ENCODE results near the gene HAUS3.

The HAUS3 gene, protein sequence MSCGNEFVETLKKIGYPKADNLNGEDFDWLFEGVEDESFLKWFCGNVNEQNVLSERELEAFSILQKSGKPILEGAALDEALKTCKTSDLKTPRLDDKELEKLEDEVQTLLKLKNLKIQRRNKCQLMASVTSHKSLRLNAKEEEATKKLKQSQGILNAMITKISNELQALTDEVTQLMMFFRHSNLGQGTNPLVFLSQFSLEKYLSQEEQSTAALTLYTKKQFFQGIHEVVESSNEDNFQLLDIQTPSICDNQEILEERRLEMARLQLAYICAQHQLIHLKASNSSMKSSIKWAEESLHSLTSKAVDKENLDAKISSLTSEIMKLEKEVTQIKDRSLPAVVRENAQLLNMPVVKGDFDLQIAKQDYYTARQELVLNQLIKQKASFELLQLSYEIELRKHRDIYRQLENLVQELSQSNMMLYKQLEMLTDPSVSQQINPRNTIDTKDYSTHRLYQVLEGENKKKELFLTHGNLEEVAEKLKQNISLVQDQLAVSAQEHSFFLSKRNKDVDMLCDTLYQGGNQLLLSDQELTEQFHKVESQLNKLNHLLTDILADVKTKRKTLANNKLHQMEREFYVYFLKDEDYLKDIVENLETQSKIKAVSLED

DNA sequence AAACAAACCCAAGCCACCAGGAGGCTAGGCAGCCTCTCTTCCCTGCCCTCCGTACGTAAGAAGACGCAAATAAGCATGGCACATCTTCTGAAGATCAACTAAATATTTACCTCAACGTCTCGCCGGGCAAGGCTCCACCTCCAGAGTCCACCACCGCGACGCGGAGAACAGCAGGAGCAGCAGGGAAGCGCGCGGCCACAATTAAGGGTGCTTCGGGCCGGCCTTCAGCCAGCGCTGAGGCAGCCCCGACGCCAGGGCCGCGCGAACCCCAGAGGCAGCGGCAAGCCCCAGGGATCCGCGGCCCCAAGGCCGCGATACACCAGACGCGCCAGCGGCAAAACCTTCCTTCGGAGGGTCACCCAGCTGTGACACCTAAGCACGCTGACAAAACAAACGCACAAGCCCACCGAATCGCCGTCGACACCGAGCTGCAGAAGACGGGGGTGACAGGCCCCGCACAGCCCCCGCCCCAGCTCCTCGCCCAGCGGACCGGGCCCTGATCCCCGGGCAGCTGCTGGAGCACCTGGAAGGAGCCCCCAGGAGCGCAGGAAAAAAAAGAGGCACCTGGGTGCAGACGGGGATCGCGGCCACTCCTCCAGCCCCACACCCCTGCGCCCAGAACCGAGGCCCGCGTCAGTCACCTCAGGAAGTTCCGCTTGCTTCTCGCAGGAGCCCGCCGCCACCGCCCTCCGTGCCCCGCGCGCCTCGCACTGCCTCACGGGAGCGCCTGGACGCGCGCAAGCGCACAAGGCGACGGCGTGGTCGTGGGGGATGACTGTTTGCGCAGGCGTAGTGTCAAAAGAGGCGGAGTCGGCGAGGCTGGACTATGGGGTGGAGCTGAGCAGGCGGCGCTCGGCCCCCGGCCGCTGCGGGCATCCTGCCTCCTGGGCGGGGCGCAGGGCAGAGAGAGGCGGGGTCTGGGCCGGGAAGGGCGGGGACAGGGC lies at the start of gene HAUS3, which contains the start of gene POLN:
Gene HAUS3 (minus strand): TSS at position 712 of the 944 bp plus-strand sequence. CDS start 1,175 bp downstream, outside the sequence.
Gene POLN (minus strand): TSS at position 712 of the 944 bp plus-strand sequence. CDS start 12,890 bp downstream, outside the sequence.
- Histone ChIP-seq H3K4me1 (ENCODE audit: control insufficient read depth, insufficient read depth, low read length) (peaks cover 6% of the 10 kb centered on the region), H3K9ac (ENCODE audit: low read depth, low read length) (peak within 1 kb of the TSS; percentile 50), H3K27me3 (ENCODE audit: control insufficient read depth, insufficient read depth, low read length) (no peaks in the 10 kb centered on the region), H3K9me3 (ENCODE audit: control insufficient read depth, insufficient read depth, low read length) (no peaks in the 10 kb centered on the region), H3K4me3 (ENCODE audit: low read depth, low read length) (peak within 1 kb of the TSS; percentile 89), H3K36me3 (ENCODE audit: control insufficient read depth, insufficient read depth, low read length) (no peaks in the 10 kb centered on the region)

- H3K9me3 ChIP-seq (ENCODE audit: control insufficient read depth, insufficient read depth, low read length) = no peaks in the 10 kb centered on the region
- no peak overlapping the region for H3K9ac ChIP-seq (ENCODE audit: low read depth, low read length)
- no peaks in the 10 kb centered on the region for H3K36me3 ChIP-seq (ENCODE audit: control insufficient read depth, insufficient read depth, low read length)
- H3K4me3 ChIP-seq (ENCODE audit: low read depth, low read length) = no peak overlapping the region
- no peaks in the 10 kb centered on the region for H3K4me1 ChIP-seq (ENCODE audit: control insufficient read depth, insufficient read depth, low read length)
- no peaks in the 10 kb centered on the region for H3K27me3 ChIP-seq (ENCODE audit: control insufficient read depth, insufficient read depth, low read length)
These were observed 49.2 kb upstream of the HAUS3 start for GRCh38 chr4:2290974-2291704.

DNA sequence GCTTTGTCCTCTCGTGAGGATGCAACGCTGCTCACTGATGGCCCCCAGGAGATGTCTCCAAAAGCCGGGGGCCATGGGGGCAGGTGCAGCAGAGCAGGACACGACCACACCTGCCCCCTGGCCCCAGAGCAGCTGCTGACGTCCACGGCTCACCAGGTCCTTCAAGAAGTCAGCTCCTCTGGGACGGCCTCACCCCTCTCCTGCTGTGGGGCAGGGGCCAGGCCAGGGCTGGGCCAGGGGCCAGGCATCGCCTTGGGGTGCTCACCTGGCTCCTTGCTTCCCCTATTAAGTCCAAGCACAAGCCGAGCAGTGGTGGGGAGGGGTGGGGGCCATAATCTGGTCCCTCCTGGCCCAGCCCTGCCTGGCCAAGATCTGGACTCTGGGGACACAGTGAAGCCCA lies 48.6 kb upstream of the HAUS3 start:
- Histone ChIP-seq H3K36me3 (ENCODE audit: control insufficient read depth, insufficient read depth, low read length) (no peaks in the 10 kb centered on the region), H3K9ac (ENCODE audit: low read depth, low read length) (no peak overlapping the region), H3K4me1 (ENCODE audit: control insufficient read depth, insufficient read depth, low read length) (no peaks in the 10 kb centered on the region), H3K4me3 (ENCODE audit: low read depth, low read length) (no peak overlapping the region), H3K27me3 (ENCODE audit: control insufficient read depth, insufficient read depth, low read length) (no peaks in the 10 kb centered on the region), H3K9me3 (ENCODE audit: control insufficient read depth, insufficient read depth, low read length) (no peaks in the 10 kb centered on the region)

GRCh38 chr4:2289955-2290333 lies 48.0 kb upstream of the HAUS3 start:
- H3K9ac ChIP-seq (ENCODE audit: low read depth, low read length) = no peak overlapping the region
- no peaks in the 10 kb centered on the region for H3K27me3 ChIP-seq (ENCODE audit: control insufficient read depth, insufficient read depth, low read length)
- no peak overlapping the region for H3K4me3 ChIP-seq (ENCODE audit: low read depth, low read length)
- H3K4me1 ChIP-seq (ENCODE audit: control insufficient read depth, insufficient read depth, low read length) = no peaks in the 10 kb centered on the region
- no peaks in the 10 kb centered on the region for H3K9me3 ChIP-seq (ENCODE audit: control insufficient read depth, insufficient read depth, low read length)
- no peaks in the 10 kb centered on the region for H3K36me3 ChIP-seq (ENCODE audit: control insufficient read depth, insufficient read depth, low read length)

- H3K9me3 ChIP-seq (ENCODE audit: control insufficient read depth, insufficient read depth, low read length) = no peaks in the 10 kb centered on the region
- no peak overlapping the region for H3K9ac ChIP-seq (ENCODE audit: low read depth, low read length)
- H3K36me3 ChIP-seq (ENCODE audit: control insufficient read depth, insufficient read depth, low read length) = no peaks in the 10 kb centered on the region
- no peak overlapping the region for H3K4me3 ChIP-seq (ENCODE audit: low read depth, low read length)
- H3K4me1 ChIP-seq (ENCODE audit: control insufficient read depth, insufficient read depth, low read length) = no peaks in the 10 kb centered on the region
- H3K27me3 ChIP-seq (ENCODE audit: control insufficient read depth, insufficient read depth, low read length) = no peaks in the 10 kb centered on the region
These were observed 47.5 kb upstream of the HAUS3 start for GRCh38 chr4:2289311-2289954.

DNA sequence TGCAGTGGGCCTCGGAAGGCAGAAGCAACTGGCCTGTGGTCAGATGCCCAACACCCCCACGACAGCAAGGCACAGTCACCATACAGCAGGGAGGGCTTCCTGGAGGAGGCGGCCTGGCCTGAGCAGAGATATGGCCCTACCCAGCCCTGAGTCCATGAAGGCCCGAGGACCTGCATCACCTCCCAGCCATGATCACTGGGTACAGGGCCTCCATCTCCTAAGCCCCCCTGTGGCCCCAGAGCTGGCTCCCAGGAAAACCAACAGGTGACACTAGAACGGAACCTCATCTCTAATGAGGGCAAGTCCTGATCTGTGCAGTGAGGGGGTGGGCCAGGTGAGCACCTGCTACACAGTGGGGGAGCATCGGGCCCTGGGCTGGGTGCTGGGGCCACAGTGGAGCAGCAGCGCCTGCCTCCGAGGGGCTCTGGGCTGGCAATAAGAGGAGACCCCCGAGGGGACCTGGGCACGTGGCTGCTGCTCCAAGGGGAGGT lies 46.2 kb upstream of the HAUS3 start:
- H3K4me3 ChIP-seq (ENCODE audit: low read depth, low read length) = no peak overlapping the region
- no peak overlapping the region for H3K9ac ChIP-seq (ENCODE audit: low read depth, low read length)
- no peaks in the 10 kb centered on the region for H3K4me1 ChIP-seq (ENCODE audit: control insufficient read depth, insufficient read depth, low read length)
- no peaks in the 10 kb centered on the region for H3K36me3 ChIP-seq (ENCODE audit: control insufficient read depth, insufficient read depth, low read length)
- H3K9me3 ChIP-seq (ENCODE audit: control insufficient read depth, insufficient read depth, low read length) = no peaks in the 10 kb centered on the region
- no peaks in the 10 kb centered on the region for H3K27me3 ChIP-seq (ENCODE audit: control insufficient read depth, insufficient read depth, low read length)

DNA sequence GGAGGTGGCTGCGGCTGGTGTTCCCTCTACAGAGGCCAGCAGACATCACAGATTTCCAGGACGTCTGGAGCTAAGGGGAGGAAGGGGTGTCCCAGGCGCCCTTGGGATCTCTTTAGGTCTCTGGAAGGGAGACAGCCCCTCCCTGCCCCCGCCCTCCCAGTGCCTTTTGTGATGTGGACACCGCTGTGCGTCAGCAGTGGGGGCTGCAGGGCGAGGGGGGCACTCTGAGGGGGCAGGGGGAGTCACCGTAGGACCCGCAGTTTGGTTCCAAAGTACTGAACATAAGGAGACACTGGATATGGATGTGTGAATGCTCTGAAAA lies 45.6 kb upstream of the HAUS3 start:
- Histone ChIP-seq H3K36me3 (ENCODE audit: control insufficient read depth, insufficient read depth, low read length) (no peaks in the 10 kb centered on the region), H3K9ac (ENCODE audit: low read depth, low read length) (no peak overlapping the region), H3K27me3 (ENCODE audit: control insufficient read depth, insufficient read depth, low read length) (no peaks in the 10 kb centered on the region), H3K4me3 (ENCODE audit: low read depth, low read length) (no peak overlapping the region), H3K9me3 (ENCODE audit: control insufficient read depth, insufficient read depth, low read length) (no peaks in the 10 kb centered on the region), H3K4me1 (ENCODE audit: control insufficient read depth, insufficient read depth, low read length) (no peaks in the 10 kb centered on the region)

DNA sequence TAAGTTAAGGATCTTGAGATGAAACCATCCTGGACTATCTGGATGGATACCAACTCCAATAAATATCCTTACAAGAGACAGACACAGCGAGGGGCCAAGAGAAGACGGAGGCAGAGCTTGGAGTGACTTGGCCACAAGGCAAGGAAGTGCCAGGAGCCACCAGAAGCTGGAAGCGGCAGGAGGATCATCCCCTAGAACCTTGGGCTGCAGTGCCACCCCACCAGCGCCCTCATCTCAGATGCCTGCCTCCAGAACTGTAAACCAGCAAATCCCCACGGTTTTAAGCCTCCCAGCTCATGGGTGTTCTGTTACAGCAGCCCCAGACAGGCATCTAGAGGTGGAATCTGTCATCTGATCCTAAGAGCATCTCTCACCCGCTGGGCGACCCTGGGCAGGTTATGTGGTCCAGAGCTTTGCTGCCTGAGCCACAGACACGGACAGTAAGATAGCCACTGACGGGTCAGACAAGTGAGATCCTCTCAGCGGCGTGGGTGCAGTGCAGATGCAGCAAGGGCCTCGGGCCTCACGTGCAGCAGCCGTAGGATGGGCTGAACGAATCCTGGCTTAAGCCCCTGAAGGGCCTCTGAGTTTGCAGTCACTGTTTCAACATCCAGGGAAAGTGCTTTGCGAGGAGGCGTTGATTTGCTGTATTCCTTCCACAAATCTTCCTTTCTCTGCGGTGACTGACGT lies 45.1 kb upstream of the HAUS3 start:
- Histone ChIP-seq H3K4me1 (ENCODE audit: control insufficient read depth, insufficient read depth, low read length) (no peaks in the 10 kb centered on the region), H3K9ac (ENCODE audit: low read depth, low read length) (no peak overlapping the region), H3K4me3 (ENCODE audit: low read depth, low read length) (no peak overlapping the region), H3K27me3 (ENCODE audit: control insufficient read depth, insufficient read depth, low read length) (no peaks in the 10 kb centered on the region), H3K9me3 (ENCODE audit: control insufficient read depth, insufficient read depth, low read length) (no peaks in the 10 kb centered on the region), H3K36me3 (ENCODE audit: control insufficient read depth, insufficient read depth, low read length) (no peaks in the 10 kb centered on the region)

GRCh38 chr4:2285613-2286381 lies 43.9 kb upstream of the HAUS3 start:
- no peak overlapping the region for H3K9ac ChIP-seq (ENCODE audit: low read depth, low read length)
- H3K4me1 ChIP-seq (ENCODE audit: control insufficient read depth, insufficient read depth, low read length) = no peaks in the 10 kb centered on the region
- H3K36me3 ChIP-seq (ENCODE audit: control insufficient read depth, insufficient read depth, low read length) = no peaks in the 10 kb centered on the region
- no peaks in the 10 kb centered on the region for H3K9me3 ChIP-seq (ENCODE audit: control insufficient read depth, insufficient read depth, low read length)
- no peaks in the 10 kb centered on the region for H3K27me3 ChIP-seq (ENCODE audit: control insufficient read depth, insufficient read depth, low read length)
- H3K4me3 ChIP-seq (ENCODE audit: low read depth, low read length) = no peak overlapping the region

All from iPS-15b (cell line).